Measurements from ENCODE around the gene ZNF385B.

- TF ChIP-seq, protein P1, sequence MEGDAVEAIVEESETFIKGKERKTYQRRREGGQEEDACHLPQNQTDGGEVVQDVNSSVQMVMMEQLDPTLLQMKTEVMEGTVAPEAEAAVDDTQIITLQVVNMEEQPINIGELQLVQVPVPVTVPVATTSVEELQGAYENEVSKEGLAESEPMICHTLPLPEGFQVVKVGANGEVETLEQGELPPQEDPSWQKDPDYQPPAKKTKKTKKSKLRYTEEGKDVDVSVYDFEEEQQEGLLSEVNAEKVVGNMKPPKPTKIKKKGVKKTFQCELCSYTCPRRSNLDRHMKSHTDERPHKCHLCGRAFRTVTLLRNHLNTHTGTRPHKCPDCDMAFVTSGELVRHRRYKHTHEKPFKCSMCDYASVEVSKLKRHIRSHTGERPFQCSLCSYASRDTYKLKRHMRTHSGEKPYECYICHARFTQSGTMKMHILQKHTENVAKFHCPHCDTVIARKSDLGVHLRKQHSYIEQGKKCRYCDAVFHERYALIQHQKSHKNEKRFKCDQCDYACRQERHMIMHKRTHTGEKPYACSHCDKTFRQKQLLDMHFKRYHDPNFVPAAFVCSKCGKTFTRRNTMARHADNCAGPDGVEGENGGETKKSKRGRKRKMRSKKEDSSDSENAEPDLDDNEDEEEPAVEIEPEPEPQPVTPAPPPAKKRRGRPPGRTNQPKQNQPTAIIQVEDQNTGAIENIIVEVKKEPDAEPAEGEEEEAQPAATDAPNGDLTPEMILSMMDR (IDR thresholded peaks at IDR 0.05): no peak
- no peak for TF ChIP-seq POLR2A (IDR thresholded peaks at IDR 0.05)
Observed at GRCh38 chr2:179521944-179522343, 339.5 kb downstream of the ZNF385B start.

Data from ovary (tissue), 3 donors.